H1 (cell line): Measurements from ENCODE around the gene MZF1. TPM values are rescaled to one million over a fixed set of nuclear protein-coding genes. Genes with fewer than 3 reads are reported as not detected.

Experiments used
- BCL11A ChIP-seq, 2 experiments: IDR thresholded peaks; one replicate each; pipeline ENCODE4 v1.6.1; 2011; ENCODE audit warnings: low read depth in 2 of 2, low read length in 2 of 2, mild to moderate bottlenecking in 2 of 2
- EGR1 ChIP-seq: IDR thresholded peaks from 2 replicates; pipeline ENCODE4 v1.6.1; 2011; ENCODE audit warnings: low read depth, low read length, borderline replicate concordance
- HDAC6 ChIP-seq: IDR thresholded peaks from one replicate; pipeline ENCODE4 v1.7.1; 2012; ENCODE audit warnings: low read depth, mild to moderate bottlenecking, inconsistent platforms, low read length, moderate library complexity
- NRF1 ChIP-seq: IDR thresholded peaks from 2 replicates; pipeline ENCODE4 v1.6.1; 2011; ENCODE audit warnings: mild to moderate bottlenecking, low read depth, low read length, improper control_type of control experiment
- RAD21 ChIP-seq, 2 experiments: IDR thresholded peaks in 1 of 2; conservative IDR thresholded peaks in 1 of 2; 2 replicates each; pipeline ENCODE4 v1.6.1; 2011; ENCODE audit warnings: low read depth in 2 of 2, low read length in 2 of 2, improper control_type of control experiment in 1 of 2, inconsistent platforms in 1 of 2, mild to moderate bottlenecking in 1 of 2, moderate library complexity in 1 of 2
- RXRA ChIP-seq: IDR thresholded peaks from 2 replicates; pipeline ENCODE4 v1.6.1; 2011; ENCODE audit warnings: low read depth, mild to moderate bottlenecking, low read length, moderate library complexity; ENCODE audit not compliant: insufficient read depth
- SIX5 ChIP-seq: IDR thresholded peaks from 2 replicates; pipeline ENCODE4 v1.6.1; 2011; ENCODE audit warnings: mild to moderate bottlenecking, low read depth, low read length
- polyA plus RNA-seq, 7 experiments: library from polyadenylated mRNA; depleted of rRNA in 3 of 7; stranded (reverse) in 5 of 7; unstranded in 2 of 7; fragments of >200 nt in 5 of 7; fragments of 200-250 nt in 2 of 7; gene quantifications; 1 replicate in 5 of 7; 2 replicates in 1 of 7; 4 replicates in 1 of 7; pipeline versions ENCODE4 v1.2.1 to v1.2.3, GENCODE V29; 2011 to 2013; ENCODE audit warnings: missing spikeins in 2 of 7, mixed read lengths in 2 of 7
- total RNA-seq: library from RNA; stranded (reverse); fragmentation: NEBNext Ultra II Directional; extraction: Animal tissue kit (Norgen Biotek cat#: 25700); gene quantifications from 2 replicates; pipeline ENCODE4 v1.2.1, GENCODE V29; 2021

MZF1 gene
- total and polyA plus RNA-seq, 2 of the 8 experiments (the other 6 are each of a cell fraction or from before 2014, with no cell fraction given): 15.2 to 25.0 TPM

DNA sequence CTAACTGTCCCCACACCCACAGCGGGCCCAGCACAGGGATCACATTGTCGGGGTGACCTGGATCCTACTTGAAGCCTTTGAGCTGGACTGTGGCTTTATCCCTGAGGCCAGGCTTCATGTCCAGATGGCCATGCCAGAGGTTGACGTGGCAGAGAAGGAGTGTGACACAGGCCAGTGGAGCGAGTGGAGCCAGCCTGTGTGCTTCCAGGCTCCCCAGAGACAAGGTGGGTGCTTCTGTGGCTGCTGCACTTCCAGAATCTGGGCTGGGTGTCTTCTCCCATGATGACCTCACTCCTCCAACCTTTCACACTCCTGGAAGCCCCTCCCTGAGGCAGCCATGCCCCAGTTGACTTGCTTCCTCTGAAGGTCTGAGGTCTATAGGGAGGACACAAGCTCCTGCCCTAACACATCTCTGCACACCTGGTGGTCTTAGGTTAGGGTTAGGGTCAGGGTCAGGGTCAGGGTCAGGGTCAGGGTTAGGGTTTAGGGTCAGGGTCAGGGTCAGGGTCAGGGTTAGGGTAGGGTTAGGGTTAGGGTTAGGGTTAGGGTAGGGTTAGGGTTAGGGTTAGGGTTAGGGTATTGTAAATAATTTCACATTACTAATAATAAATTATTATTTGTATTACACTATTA, 13.1 kb upstream of the MZF1 start (continued):
- TF ChIP-seq RAD21 (IDR thresholded peaks at IDR 0.05 in 1 of 2, conservative IDR thresholded peaks at IDR 0.05 in 1 of 2; ENCODE audit: low read depth in 2 of 2, low read length in 2 of 2): no peak
- TF ChIP-seq HDAC6: no peak
- no peak for TF ChIP-seq RXRA
- TF ChIP-seq NRF1: no peak
- TF ChIP-seq BCL11A (IDR thresholded peaks at IDR 0.05; ENCODE audit: low read depth in 2 of 2, low read length in 2 of 2): no peak
- no peak for TF ChIP-seq SIX5
- TF ChIP-seq EGR1: no peak
